ENCODE results near the gene ACE.

The ACE gene

DNA sequence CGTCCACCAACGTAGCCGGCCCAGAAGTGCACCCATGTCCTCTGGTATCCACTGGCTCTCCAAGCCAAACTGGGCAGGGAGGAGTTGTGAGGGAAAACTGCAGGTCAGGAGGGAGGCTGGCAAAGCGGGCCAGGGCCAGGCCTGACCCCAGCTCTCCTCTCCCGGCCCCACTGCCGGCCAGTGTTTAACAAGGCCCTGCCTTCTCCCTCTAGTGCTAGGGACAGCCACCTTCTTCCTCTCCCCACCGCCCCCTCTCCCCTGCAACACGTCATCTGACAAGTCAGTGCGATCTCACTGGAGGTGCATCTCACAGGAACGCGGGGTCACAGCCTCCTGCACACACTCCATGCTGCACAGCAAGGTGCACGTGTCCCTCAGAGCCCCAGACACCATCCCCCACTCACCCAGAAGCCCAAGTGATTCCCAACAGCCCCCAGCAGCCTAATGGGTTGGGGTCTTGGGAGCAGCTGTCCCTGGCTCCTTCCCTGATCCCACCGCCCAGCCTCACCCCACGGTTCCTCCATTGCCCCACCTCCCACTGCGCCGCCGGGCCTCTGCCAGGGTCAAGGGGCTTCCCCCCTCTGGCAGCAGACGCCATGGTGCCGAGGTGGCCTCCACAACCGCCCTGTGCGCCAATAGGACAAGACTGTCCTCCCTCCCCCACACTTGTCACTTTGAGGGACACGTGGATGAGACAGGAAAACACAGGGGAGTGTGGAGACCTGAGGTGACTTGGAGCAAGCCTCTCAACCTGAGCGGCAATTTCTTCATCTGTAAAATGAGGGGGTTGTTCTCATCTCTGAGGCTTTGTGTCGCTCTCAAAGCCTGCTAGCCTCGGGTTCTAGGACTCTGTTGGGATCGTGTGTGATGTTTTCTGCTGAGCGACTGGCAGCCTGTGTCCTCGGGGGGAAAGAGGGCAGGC, 1.1 kb upstream of the ACE start:
- DNase-seq = peak in 1 of 2 donors; percentile 16

DNA sequence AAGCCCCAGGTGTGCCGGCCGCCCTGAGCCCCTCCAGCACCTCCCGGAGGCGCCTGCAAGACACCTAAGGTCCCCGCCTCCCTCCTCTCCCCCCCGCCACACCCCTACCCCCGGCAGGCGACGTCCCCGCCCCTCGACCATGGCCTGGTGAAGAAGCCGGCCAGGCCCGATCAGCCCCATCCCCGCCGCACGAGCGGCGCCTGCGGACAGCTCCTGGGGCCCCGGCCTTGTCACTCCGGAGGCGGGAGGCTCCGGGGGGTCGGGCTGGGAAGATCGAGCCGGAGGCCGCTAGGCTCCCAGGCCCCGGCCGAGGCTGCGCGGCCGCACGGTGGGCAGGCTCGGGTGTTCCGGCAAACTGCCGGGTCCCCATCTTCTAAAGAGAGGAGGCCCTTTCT, 405 bp upstream of the ACE start:
- no peak for DNase-seq

DNA sequence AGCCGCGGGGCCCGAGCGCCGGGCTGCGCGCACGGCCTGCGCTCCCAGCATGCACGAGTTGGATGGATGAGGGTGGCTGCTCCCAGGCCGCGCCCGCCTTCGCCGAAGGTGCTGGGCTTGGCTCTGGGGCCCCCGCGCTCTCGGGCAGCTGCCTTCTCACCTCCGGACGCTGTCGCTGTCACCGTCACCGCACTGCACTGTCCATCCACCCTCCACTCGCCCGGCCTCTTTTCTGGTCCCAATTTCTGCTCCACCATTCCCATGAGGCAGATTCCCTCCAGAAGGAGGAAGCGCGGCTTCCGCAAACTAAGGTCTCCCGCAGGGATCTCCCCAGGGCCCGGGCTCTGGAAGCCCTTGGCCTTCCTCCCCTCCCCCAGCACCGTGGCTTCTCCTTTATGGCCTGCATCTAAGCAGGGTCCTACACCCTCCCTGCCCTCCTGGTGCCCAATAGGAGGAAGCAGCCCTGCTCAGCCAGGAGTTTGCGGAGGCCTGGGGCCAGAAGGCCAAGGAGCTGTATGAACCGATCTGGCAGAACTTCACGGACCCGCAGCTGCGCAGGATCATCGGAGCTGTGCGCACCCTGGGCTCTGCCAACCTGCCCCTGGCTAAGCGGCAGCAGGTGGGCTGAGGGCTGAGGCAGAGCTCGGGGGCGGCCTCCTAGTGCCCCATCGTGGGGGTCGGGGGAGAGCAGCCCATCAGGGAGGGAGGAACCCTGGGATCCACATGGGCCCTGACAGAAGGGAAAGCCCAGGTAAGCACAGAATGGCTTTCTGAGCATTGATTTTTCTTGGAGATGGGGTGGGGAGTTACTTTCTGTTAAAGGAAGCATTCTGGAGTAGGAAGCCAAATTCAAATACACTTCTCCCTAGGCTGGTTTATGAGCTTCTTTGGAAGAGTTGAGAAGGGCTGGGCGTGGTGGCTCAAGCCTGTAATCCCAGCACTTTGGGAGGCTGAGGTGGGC, 899 bp downstream of the ACE start:
- DNase-seq = peak; percentile 46 to 66

DNA sequence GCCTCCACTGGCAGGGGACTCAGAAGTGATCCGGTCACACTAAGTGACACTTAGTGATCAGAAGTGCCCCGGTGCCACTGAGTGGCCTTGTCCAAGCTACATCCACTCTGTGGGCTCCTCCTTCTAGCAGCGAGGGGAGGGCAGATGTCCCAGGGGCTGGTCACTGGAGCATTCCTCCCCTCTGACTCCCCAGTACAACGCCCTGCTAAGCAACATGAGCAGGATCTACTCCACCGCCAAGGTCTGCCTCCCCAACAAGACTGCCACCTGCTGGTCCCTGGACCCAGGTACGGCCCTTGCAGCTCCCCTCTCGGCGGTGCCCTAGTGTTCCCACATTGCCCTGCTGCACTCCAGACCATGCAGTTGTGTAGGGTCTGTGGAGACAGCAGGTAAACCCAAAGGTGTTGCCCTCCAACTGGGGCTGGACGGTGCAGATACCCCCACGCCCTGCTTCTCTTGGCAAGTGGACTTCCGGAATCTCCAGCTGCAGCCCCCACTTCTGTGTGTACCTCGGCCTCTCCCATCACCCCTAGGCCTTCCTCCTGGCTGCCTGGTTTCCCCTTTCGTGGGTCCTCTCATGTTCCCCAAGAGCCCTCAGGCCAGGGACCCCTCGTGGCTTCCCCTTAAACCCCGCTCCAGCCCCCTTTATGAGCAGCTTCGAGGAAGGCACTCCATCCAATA, 2.1 kb downstream of the ACE start:
- DNase-seq = peak; percentile 69 to 82

GRCh38 chr17:63479495-63480184, 2.8 kb downstream of the ACE start:
- DNase-seq = no peak

- no peak for DNase-seq
Observed at GRCh38 chr17:63480192-63480784, 3.4 kb downstream of the ACE start.

- DNase-seq = no peak
Observed at GRCh38 chr17:63480826-63481487, 4.1 kb downstream of the ACE start.

- no peak for DNase-seq
Observed at GRCh38 chr17:63481488-63481870, 4.6 kb downstream of the ACE start.

- DNase-seq = no peak
Observed at GRCh38 chr17:63482509-63482908, 5.6 kb downstream of the ACE start.

DNA sequence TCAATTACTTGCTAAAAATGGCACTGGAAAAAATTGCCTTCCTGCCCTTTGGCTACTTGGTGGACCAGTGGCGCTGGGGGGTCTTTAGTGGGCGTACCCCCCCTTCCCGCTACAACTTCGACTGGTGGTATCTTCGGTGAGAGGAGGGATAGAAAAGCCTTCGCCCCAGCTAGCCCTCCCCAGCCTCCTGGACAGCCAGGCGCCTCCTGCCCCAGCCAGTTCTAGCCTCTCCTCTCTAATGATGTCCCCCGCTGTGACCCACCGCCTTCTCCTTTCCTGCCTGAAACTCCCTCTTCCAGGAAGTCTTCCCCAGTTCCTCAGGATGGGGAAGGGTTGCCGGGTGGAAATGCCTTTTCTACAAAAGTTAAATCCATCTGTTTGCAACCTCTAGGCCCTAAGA, 6.2 kb downstream of the ACE start:
- DNase-seq = no peak

- no peak for DNase-seq
Observed at GRCh38 chr17:63483655-63484575, 7.1 kb downstream of the ACE start.

- no peak for DNase-seq
Observed at GRCh38 chr17:63486317-63487013, 9.6 kb downstream of the ACE start.

DNA sequence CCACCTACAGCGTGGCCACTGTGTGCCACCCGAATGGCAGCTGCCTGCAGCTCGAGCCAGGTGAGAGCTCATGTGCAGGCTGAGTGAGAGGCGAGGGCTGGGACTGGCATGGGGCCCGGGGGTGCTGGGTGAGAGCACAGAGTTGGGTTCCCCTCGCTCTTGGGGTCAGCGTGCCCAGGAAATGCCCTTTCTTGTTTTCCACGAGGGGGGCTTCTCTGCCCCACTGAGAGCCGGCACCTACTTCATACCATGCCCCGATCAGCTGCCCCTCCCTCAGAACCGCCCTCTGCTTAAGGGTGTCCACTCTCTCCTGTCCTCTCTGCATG, 10.1 kb downstream of the ACE start:
- no peak for DNase-seq

DNA sequence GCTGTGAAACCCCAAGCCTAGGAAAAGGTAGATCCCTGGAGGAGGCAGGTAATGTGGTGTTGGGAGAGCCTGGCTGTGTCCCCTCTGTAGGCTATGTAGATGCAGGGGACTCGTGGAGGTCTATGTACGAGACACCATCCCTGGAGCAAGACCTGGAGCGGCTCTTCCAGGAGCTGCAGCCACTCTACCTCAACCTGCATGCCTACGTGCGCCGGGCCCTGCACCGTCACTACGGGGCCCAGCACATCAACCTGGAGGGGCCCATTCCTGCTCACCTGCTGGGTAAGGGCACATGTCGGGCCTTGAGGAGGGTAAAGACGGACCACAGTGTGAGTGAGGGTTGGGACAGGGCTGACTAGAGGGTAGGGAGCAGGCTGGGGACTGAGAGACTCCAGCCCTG, 12.0 kb downstream of the ACE start:
- DNase-seq = no peak

DNA sequence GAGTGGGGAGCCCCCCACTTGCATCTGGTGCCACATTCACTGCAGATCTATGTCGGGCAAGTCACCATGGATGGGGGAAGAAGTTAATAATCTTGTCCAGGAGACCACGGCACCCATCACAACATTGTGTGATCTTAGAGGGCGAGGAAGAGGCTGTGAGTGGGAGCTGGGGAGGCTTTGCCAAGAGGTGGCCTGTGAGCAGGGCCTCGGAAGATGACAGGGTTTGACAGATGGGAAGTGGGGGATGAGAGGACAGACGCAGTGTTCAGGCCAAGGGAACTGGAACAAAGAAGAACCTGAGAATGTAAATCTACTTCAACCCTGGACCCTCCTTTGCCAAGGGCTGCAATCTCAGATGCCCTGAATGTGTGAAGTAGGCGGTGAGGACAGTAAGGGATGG, 12.4 kb downstream of the ACE start:
- DNase-seq = no peak

- no peak for DNase-seq
Observed at GRCh38 chr17:63490329-63490728, 13.5 kb downstream of the ACE start.

GRCh38 chr17:63490858-63491400, 14.1 kb downstream of the ACE start:
- no peak for DNase-seq

DNA sequence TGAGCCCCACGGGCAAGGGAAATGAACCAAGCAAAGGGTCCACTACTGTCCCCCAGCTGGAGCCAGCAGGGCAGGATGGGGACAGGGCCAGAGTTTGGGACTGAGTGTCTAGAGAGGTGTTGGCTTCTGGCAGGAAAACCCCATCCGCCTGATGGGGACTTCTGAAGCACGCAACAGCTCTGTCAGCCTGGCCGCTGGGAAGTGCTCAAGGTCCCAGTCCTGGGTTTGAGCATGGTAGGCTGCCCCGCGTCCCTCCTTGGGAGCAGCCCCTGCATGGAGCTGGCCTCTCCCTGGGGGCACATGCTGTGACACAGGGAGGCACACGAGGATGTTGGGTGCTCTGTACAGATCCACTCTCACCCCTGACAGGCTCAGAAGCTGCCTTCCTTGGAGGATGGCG, 14.6 kb downstream of the ACE start:
- no peak for DNase-seq

DNA sequence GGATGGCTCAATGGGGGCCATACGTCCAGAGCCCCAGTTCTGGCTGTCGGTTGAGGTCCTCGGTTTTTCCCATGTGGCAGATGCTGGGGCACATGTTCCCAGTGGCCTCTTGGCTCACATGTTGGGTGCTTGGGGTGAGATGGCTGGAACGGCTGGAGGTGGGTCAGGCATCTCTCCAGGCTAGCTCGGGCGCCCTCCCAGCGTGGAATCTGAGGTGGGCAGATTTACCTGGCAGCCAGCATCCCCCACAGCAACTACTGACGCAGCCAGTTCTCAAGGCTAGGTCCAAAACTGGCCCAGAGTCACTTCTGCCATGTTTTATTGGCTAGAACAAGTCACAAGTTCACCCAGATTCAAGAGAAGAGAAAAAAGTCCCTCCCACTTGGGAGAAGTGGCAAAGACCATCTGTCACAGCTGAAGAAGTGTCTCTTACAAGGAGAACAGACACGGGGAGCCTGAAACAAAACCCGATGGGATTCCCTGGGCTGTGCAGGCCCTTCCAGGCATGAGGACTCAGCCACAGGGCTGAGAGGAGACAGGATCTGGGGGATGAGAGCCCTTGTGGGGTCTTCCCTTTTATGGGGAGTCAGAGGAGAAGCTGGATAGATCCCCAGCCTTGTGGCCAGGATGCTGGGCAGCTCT, 15.2 kb downstream of the ACE start:
- no peak for DNase-seq

All from inflammatory macrophage (primary cell).